IMR-90 (cell line): ENCODE measurements around the gene RGMA. TPM values are rescaled to one million over a fixed set of nuclear protein-coding genes. Genes with fewer than 3 reads are reported as not detected.

Experiments
- ATAC-seq: fragments of 200-7000 bp; cut with Tn5 transposase; 2 replicates; pipeline ENCODE4 v1.9.1; 2020; ENCODE audit warnings: low read depth, mild to moderate bottlenecking, moderate library complexity
- BruUV-seq: library from RNA; stranded (reverse); fragments of 400-500 nt; replicated peaks from 2 replicates; lab custom pipeline; 2021; lab: Mats Ljungman, UMichigan
- CTCF ChIA-PET: fragments of 300-600 bp; formaldehyde crosslinking; extraction: SDS; loops from one replicate; lab custom pipeline; 2021; ENCODE audit warnings: antibody characterized with exemption; lab: Yijun Ruan, JAX
- POLR2A ChIA-PET: fragments of 300-600 bp; sonication (Branson Sonifier 250); formaldehyde crosslinking; loops from one replicate; lab custom pipeline; 2022; ENCODE audit warnings: antibody characterized with exemption; ENCODE audit not compliant: unreplicated experiment; lab: Charles Lee
- DNase-seq: peaks from one replicate; pipeline ENCODE4 v3.0.0; 2013
- H2AFZ ChIP-seq: replicated peaks from 2 replicates; pipeline ENCODE3; 2013; ENCODE audit warnings: low read length, mild to moderate bottlenecking; ENCODE audit not compliant: poor library complexity
- H2AK5ac ChIP-seq: 2 replicates; pipeline ENCODE4 v1.6.1; 2013; ENCODE audit warnings: low read depth, low read length, inconsistent platforms
- H2AK9ac ChIP-seq: replicated peaks from 2 replicates; pipeline ENCODE3; 2013; ENCODE audit warnings: mild to moderate bottlenecking, low read depth, low read length, moderate library complexity; ENCODE audit not compliant: poor library complexity
- H2BK120ac ChIP-seq: 2 replicates; pipeline ENCODE4 v1.6.1; 2013; ENCODE audit warnings: low read depth, low read length, inconsistent platforms
- H2BK15ac ChIP-seq: 3 replicates; pipeline ENCODE4 v1.6.1; 2013; ENCODE audit warnings: low read depth, low read length, inconsistent platforms
- H2BK20ac ChIP-seq: 2 replicates; pipeline ENCODE4 v1.6.1; 2013; ENCODE audit warnings: low read depth, mild to moderate bottlenecking, inconsistent platforms, low read length, moderate library complexity
- H2BK5ac ChIP-seq: 2 replicates; pipeline ENCODE4 v1.6.1; 2013; ENCODE audit warnings: mild to moderate bottlenecking, low read depth, low read length, inconsistent platforms; ENCODE audit not compliant: poor library complexity, severe bottlenecking
- H3K14ac ChIP-seq: replicated peaks from 2 replicates; pipeline ENCODE4 v1.6.1; 2013; ENCODE audit warnings: low read depth, low read length, inconsistent platforms
- H3K18ac ChIP-seq: 2 replicates; pipeline ENCODE4 v1.6.1; 2013; ENCODE audit warnings: low read depth, low read length, control low read depth
- H3K23ac ChIP-seq: 2 replicates; pipeline ENCODE4 v1.6.1; 2013; ENCODE audit warnings: low read depth, low read length, inconsistent platforms
- H3K27ac ChIP-seq: 2 replicates; pipeline ENCODE4 v1.5.1; 2013; ENCODE audit warnings: mild to moderate bottlenecking, control low read depth, low read length; ENCODE audit not compliant: insufficient read depth
- H3K27me3 ChIP-seq: 2 replicates; pipeline ENCODE4 v1.6.1; 2013; ENCODE audit warnings: low read length; ENCODE audit not compliant: control insufficient read depth, insufficient read depth
- H3K36me3 ChIP-seq: 2 replicates; pipeline ENCODE4 v1.6.1; 2013; ENCODE audit warnings: low read length, mixed read lengths; ENCODE audit not compliant: control insufficient read depth, insufficient read depth
- H3K4ac ChIP-seq: 2 replicates; pipeline ENCODE4 v1.6.1; 2013; ENCODE audit warnings: low read depth, low read length, inconsistent platforms
- H3K4me1 ChIP-seq: 2 replicates; pipeline ENCODE4 v1.6.1; 2013; ENCODE audit warnings: low read length, mixed read lengths; ENCODE audit not compliant: control insufficient read depth, insufficient read depth
- H3K4me2 ChIP-seq: 2 replicates; pipeline ENCODE4 v1.6.1; 2013; ENCODE audit warnings: low read depth, mild to moderate bottlenecking, control low read depth, low read length, moderate library complexity
- H3K4me3 ChIP-seq: 2 replicates; pipeline ENCODE4 v1.5.1; 2013; ENCODE audit warnings: low read depth, mild to moderate bottlenecking, control low read depth, low read length, moderate library complexity; ENCODE audit not compliant: insufficient read depth
- H3K56ac ChIP-seq: 2 replicates; pipeline ENCODE4 v1.6.1; 2013; ENCODE audit warnings: low read length, inconsistent platforms; ENCODE audit not compliant: insufficient read depth; ENCODE audit errors: extremely low read depth
- H3K79me1 ChIP-seq, 2 experiments: 2 replicates each; pipeline ENCODE4 v1.6.1; 2013; ENCODE audit warnings: low read length in 2 of 2, inconsistent platforms in 1 of 2, low read depth in 1 of 2
- H3K9ac ChIP-seq: 2 replicates; pipeline ENCODE4 v1.6.1; 2013; ENCODE audit warnings: low read depth, low read length, control low read depth
- H3K9me1 ChIP-seq: 2 replicates; pipeline ENCODE4 v1.6.1; 2013; ENCODE audit warnings: low read length, inconsistent platforms; ENCODE audit not compliant: insufficient read depth
- H3K9me3 ChIP-seq: 2 replicates; pipeline ENCODE4 v1.6.1; 2013; ENCODE audit warnings: low read length; ENCODE audit not compliant: control insufficient read depth, insufficient read depth
- H4K20me1 ChIP-seq: 2 replicates; pipeline ENCODE4 v1.6.1; 2013; ENCODE audit warnings: low read length, inconsistent platforms; ENCODE audit not compliant: insufficient read depth
- H4K5ac ChIP-seq: 2 replicates; pipeline ENCODE4 v1.6.1; 2013; ENCODE audit warnings: mild to moderate bottlenecking, low read depth, low read length, control low read depth
- H4K8ac ChIP-seq, 2 experiments: 2 replicates each; pipeline ENCODE4 v1.6.1; 2013; ENCODE audit warnings: low read depth in 2 of 2, low read length in 2 of 2, control low read depth in 1 of 2, inconsistent platforms in 1 of 2
- H4K91ac ChIP-seq: 2 replicates; pipeline ENCODE4 v1.6.1; 2013; ENCODE audit warnings: low read depth, low read length, inconsistent platforms; ENCODE audit not compliant: insufficient read depth
- CEBPB ChIP-seq: IDR thresholded peaks from 2 replicates; pipeline ENCODE4 v1.6.1; 2012; ENCODE audit warnings: low read depth, low read length, improper control_type of control experiment
- CHD1 ChIP-seq: IDR thresholded peaks from 2 replicates; pipeline ENCODE4 v1.6.1; 2012; ENCODE audit warnings: low read depth, low read length, improper control_type of control experiment
- FOS ChIP-seq: fragments of 150-350 bp; IDR thresholded peaks from 2 replicates; pipeline ENCODE4 v1.6.1; 2016; ENCODE audit warnings: low read depth, low read length
- MAFK ChIP-seq: IDR thresholded peaks from 2 replicates; pipeline ENCODE4 v1.6.1; 2012; ENCODE audit warnings: low read depth, low read length, improper control_type of control experiment
- MAZ ChIP-seq: IDR thresholded peaks from 2 replicates; pipeline ENCODE4 v1.6.1; 2012; ENCODE audit warnings: low read depth, mild to moderate bottlenecking, low read length, improper control_type of control experiment, moderate library complexity, borderline replicate concordance
- RCOR1 ChIP-seq: IDR thresholded peaks from 2 replicates; pipeline ENCODE4 v1.6.1; 2012; ENCODE audit warnings: mild to moderate bottlenecking, low read length, improper control_type of control experiment; ENCODE audit not compliant: insufficient replicate concordance
- RFX5 ChIP-seq: IDR thresholded peaks from 2 replicates; pipeline ENCODE4 v1.8.0; 2012; ENCODE audit warnings: low read depth, mild to moderate bottlenecking, low read length, moderate library complexity
- SMC3 ChIP-seq: fragments of 150-350 bp; IDR thresholded peaks from 2 replicates; pipeline ENCODE4 v1.6.1; 2016; ENCODE audit warnings: low read depth, mild to moderate bottlenecking, antibody characterized with exemption, low read length, moderate library complexity
- WGBS, 2 experiments: methylation state at CpG; one replicate each; pipeline versions ENCODE4 v1.1.5 to v1.1.7; 2013; ENCODE audit warnings: missing lambda C conversion rate in 2 of 2; ENCODE audit not compliant: insufficient read length in 1 of 2; ENCODE audit errors: extremely low coverage in 2 of 2; 5-methylcytosine and 5-hydroxymethylcytosine counted together
- dilution Hi-C: fragments of 300-500 bp; cut with HindIII; formaldehyde crosslinking; loops from one replicate; pipeline ENCODE4 v1.14.3; 2018; ENCODE audit warnings: low sequenced_read_pairs; ENCODE audit not compliant: unreplicated experiment
- in situ Hi-C: fragments of 300-500 bp; cut with MboI; formaldehyde crosslinking; loops from 3 replicates; pipeline ENCODE4 v1.14.3; 2019; ENCODE audit warnings: low sequenced_read_pairs, inconsistent platforms, mixed read lengths
- intact Hi-C: fragments of 100-400 bp; cut with micrococcal nuclease; formaldehyde crosslinking; loops from 2 replicates; pipeline ENCODE4 v1.10.0; 2022
- polyA plus RNA-seq, 3 experiments: library from polyadenylated mRNA; depleted of rRNA; stranded (reverse); fragments of >200 nt; gene quantifications; 2 replicates each; pipeline ENCODE4 v1.2.3, GENCODE V29; 2012; ENCODE audit warnings: low replicate concordance in 1 of 3
- total RNA-seq: library from RNA; depleted of rRNA; stranded (reverse); fragments of >200 nt; gene quantifications from 2 replicates; pipeline ENCODE4 v1.2.3, GENCODE V29; 2012
- TF ChIP-seq, protein P1 (sequence below): fragments of 150-350 bp; IDR thresholded peaks from 2 replicates; pipeline ENCODE4 v1.6.1; 2016; ENCODE audit warnings: low read depth, mild to moderate bottlenecking, low read length, moderate library complexity, borderline replicate concordance
- TF ChIP-seq, protein P2 (sequence below): conservative IDR thresholded peaks from 2 replicates; pipeline ENCODE4 v1.5.1; 2012; ENCODE audit warnings: mild to moderate bottlenecking, low read depth, low read length, improper control_type of control experiment
- TF ChIP-seq, protein P3 (sequence below): fragments of 150-350 bp; IDR thresholded peaks from 2 replicates; pipeline ENCODE4 v1.6.1; 2017; ENCODE audit warnings: mild to moderate bottlenecking, antibody characterized with exemption, low read length, low read depth

RGMA gene
- total and polyA plus RNA-seq, 2 of the 4 experiments (the other 2 are of a cell fraction): 0.18 to 0.26 TPM

DNA sequence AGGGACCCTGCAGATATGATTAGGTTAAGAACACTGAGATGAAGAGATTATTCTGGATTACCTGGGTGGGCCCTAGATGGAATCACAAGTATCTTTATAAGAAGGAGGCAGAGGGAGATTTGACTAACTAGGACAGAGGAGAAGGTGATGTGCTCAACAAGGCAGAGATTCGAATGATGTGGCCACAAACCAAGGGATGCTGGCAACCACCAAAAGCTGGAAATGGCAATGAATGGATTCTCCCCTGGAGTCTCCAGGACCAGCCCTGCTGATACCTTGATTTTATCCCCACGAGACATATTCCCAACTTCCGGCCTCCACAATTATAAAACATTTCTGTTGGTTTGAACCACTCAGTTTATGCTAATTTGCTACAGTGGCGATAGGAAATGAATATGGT is 42.9 kb downstream of the RGMA start:
- H3K18ac ChIP-seq: no peak overlapping the region
- H2BK5ac ChIP-seq: no peak overlapping the region
- no peaks in the 10 kb centered on the region for H3K9me1 ChIP-seq
- no peaks in the 10 kb centered on the region for H4K20me1 ChIP-seq
- no peak overlapping the region for H3K27ac ChIP-seq
- H3K9ac ChIP-seq: no peak overlapping the region
- ChIA-PET POLR2A (no interaction called here), CTCF (no interaction called here)
- dilution Hi-C loops: no loop called here
- no peak overlapping the region for H3K4me3 ChIP-seq
- TF ChIP-seq, protein P1, sequence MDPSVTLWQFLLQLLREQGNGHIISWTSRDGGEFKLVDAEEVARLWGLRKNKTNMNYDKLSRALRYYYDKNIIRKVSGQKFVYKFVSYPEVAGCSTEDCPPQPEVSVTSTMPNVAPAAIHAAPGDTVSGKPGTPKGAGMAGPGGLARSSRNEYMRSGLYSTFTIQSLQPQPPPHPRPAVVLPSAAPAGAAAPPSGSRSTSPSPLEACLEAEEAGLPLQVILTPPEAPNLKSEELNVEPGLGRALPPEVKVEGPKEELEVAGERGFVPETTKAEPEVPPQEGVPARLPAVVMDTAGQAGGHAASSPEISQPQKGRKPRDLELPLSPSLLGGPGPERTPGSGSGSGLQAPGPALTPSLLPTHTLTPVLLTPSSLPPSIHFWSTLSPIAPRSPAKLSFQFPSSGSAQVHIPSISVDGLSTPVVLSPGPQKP: no peak
- TF ChIP-seq, protein P2, sequence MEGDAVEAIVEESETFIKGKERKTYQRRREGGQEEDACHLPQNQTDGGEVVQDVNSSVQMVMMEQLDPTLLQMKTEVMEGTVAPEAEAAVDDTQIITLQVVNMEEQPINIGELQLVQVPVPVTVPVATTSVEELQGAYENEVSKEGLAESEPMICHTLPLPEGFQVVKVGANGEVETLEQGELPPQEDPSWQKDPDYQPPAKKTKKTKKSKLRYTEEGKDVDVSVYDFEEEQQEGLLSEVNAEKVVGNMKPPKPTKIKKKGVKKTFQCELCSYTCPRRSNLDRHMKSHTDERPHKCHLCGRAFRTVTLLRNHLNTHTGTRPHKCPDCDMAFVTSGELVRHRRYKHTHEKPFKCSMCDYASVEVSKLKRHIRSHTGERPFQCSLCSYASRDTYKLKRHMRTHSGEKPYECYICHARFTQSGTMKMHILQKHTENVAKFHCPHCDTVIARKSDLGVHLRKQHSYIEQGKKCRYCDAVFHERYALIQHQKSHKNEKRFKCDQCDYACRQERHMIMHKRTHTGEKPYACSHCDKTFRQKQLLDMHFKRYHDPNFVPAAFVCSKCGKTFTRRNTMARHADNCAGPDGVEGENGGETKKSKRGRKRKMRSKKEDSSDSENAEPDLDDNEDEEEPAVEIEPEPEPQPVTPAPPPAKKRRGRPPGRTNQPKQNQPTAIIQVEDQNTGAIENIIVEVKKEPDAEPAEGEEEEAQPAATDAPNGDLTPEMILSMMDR: no peak
- TF ChIP-seq MAZ (no peak), CEBPB (no peak), RFX5 (no peak), CHD1 (no peak), MAFK (no peak), FOS (no peak), SMC3 (no peak), RCOR1 (no peak)
- TF ChIP-seq, protein P3, sequence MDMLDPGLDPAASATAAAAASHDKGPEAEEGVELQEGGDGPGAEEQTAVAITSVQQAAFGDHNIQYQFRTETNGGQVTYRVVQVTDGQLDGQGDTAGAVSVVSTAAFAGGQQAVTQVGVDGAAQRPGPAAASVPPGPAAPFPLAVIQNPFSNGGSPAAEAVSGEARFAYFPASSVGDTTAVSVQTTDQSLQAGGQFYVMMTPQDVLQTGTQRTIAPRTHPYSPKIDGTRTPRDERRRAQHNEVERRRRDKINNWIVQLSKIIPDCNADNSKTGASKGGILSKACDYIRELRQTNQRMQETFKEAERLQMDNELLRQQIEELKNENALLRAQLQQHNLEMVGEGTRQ: no peak
- no peak for ATAC-seq
- no peak for DNase-seq
- intact Hi-C loops: no loop called here
- no peak overlapping the region for H3K56ac ChIP-seq
- H2AK5ac ChIP-seq: no peak overlapping the region
- H4K8ac ChIP-seq: no peak overlapping the region
- no peak overlapping the region for H4K91ac ChIP-seq
- no TSS peak for BruUV-seq
- no peak overlapping the region for H2AK9ac ChIP-seq
- peaks cover 3% of the 10 kb centered on the region; the same call in 1 of the 2 replicates for H3K9me3 ChIP-seq
- H2BK120ac ChIP-seq: no peak overlapping the region
- in situ Hi-C loops: no loop called here
- H3K4me2 ChIP-seq: no peak overlapping the region
- peaks cover 4% of the 10 kb centered on the region; the same call in 1 of the 2 replicates for H3K27me3 ChIP-seq
- no peak overlapping the region for H4K5ac ChIP-seq
- no peaks in the 10 kb centered on the region for H3K4me1 ChIP-seq
- H2BK20ac ChIP-seq: no peak overlapping the region
- H3K14ac ChIP-seq: no peak overlapping the region
- no peak overlapping the region for H3K4ac ChIP-seq
- WGBS, 2 experiments: 63% methylated on average over 3 of the region's 4 CpGs; no CpG with 5 or more reads in 1 of the 2 experiments
- H3K79me1 ChIP-seq: no peaks in the 10 kb centered on the region
- no peak overlapping the region for H3K23ac ChIP-seq
- H3K36me3 ChIP-seq: no peaks in the 10 kb centered on the region
- no peak overlapping the region for H2AFZ ChIP-seq
- H2BK15ac ChIP-seq: no peak overlapping the region
